GM18867 (cell line): ENCODE results near the gene SPATA46.
"Not testable (repeated sequence)": the region's sequence is repeated elsewhere in the genome, so short reads cannot be mapped to it uniquely, and the experiment has no call there.

Source experiments
- ATAC-seq: cut with Tn5 transposase; IDR thresholded peaks from one replicate; pipeline ENCODE4 v1.9.1; 2021; ENCODE audit warnings: mild to moderate bottlenecking, moderate library complexity; ENCODE audit not compliant: unreplicated experiment

The SPATA46 gene, protein sequence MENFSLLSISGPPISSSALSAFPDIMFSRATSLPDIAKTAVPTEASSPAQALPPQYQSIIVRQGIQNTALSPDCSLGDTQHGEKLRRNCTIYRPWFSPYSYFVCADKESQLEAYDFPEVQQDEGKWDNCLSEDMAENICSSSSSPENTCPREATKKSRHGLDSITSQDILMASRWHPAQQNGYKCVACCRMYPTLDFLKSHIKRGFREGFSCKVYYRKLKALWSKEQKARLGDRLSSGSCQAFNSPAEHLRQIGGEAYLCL

DNA sequence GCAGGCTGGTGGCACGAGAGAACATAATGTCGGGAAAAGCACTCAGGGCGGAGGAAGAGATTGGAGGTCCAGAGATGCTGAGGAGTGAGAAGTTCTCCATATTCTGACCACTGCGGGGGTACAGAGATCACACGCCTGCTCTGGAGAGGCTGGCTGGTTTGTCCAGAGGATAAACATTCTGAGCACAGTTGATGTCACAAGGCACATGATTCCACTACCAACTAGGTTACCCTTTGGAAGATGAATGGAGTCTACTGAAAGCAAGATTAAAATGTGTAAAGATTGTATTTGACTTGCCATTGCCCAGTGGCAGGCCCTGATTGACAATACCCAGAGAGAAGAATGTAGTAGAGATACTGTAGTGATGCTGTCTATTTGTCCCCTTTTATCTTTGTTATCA, at the start of gene SPATA46:
Gene SPATA46 (minus strand): TSS at position 164 of the 400 bp plus-strand sequence. CDS start 64 bp downstream, at position 100.
- ATAC-seq, result no peak

DNA sequence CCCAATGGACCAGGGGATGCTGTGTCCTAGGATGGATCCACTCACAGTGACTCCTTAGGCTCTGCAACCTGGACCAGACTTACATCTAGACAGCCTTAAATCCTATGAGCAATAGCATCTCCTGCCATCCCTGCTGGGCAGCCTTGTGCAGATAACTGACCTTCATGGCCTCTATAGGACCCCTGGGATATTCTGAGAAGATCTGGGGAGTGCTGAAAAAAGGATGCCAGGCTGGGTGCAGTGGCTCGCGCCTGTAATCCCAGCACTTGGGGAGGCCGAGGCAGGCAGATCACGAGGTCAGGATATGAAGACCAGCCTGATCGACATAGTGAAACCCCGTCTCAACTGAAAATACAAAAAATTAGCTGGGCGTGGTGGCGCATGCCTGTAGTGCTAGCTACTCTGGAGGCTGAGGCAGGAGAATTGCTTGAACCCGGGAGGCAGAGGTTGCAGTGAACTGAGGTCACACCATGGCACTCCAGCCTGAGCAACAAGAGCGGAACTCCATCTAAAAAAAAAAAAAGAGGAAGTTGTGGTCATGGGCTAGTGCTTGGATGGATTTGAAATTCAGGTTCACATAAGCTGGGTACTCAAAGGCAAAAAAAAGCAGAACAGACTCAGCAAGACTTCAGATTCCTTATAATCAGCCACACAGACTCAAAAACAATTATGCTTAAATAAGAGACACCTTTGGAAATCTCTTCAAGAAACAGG, 46.2 kb upstream of the SPATA46 start:
- no peak for ATAC-seq

DNA sequence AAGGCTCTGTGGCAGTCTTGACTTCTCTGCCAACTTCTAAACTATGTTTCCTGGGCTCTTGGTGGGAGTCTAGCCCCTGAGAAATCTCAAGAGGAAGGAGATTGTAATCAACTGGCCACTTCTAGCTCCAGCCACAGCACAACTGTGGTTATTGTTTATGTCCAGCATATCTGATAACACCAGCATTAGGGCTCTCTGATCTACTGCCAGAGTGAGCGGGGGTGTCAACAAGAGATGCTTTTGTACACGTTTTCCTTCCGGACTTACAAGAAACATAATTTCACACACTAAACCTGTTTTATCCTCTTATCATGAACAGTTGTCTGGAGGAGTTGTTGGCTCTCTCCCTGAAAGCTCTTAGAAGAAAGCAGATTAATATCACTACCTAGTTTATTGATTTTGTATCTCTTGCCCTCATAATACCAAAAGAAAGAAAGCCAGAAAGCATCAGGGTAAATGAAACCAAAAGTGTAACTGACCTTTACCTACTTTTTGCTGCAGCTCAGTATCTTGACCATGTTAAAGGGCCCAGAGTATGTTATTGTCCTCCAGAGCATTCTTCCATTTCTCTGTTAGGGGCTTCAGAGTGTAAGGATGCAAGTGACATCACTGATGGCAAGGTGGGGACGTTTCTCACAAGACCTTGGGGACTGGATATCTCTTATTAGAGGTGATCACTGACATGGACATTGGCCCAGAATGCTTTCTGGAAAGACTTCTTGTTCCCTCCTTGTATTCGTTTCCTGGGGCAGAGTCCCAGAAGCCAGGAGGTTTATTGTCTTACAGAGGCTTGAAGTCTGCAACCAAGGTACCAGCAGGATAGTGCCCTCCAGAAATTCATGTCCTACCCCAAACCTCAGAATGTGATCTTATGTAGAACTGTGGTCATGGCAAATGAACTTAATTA, 44.9 kb upstream of the SPATA46 start:
- peak; percentile 65 for ATAC-seq

DNA sequence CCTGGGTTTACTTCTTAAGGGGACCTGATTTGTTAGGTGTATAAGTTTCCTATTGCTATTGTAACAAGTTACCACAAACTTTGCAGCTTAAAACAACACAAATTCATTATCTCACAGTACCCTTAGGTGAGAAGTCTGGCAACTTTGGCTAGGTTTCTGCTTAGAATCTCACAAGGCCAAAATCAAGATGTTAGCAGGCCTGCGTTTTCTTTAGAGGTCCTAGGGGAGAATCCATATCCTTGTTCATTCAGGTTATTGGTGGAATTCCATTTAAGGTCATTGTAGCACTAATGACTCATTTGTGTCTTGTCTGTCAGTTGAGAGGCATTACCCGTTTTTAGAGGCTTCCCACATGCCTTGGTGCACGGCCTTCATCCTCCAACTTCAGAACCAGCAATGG, 43.5 kb upstream of the SPATA46 start:
- ATAC-seq, result no peak

DNA sequence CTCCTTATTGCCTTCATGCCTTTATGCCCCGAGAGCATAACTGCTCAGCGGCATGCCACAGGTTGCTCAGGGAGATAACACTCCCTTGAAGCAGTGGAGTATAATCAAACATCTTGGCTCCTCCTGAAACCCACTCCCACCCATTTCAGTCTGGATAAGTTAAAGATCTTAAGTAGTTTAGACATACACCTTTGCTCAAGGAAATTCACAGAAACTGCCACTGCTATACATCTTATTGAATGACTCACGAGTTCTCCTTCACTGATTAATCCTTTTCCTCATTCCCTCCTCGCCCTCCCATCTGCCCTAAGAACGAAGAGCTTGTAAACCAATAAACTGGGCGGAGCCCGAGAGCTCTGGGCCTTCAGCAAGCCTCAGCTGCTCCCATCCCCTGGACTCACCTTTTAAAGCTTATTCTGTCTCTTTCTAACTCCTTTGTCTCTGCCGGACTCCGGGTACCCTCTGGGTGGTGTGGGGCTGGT, 42.8 kb upstream of the SPATA46 start:
- ATAC-seq, result not testable (repeated sequence)

DNA sequence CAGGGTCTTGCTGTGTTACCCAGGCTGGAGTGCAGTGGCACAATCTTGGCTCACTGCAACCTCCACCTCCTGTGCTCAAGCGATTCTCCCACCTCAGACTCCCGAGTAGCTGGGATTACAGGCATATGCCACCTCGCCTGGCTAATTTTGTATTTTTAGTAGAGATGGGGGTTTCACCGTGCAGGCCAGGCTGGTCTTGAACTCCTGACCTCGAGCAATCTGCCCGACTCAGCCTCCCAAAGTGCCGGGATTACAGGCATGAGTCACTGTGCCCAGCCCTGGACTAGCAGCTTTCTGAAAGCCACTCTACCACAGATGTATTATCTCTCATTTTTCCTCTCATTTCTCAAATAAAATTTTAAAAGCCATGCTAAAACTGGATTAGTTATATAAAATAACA, 41.9 kb upstream of the SPATA46 start:
- ATAC-seq, result not testable (repeated sequence)

DNA sequence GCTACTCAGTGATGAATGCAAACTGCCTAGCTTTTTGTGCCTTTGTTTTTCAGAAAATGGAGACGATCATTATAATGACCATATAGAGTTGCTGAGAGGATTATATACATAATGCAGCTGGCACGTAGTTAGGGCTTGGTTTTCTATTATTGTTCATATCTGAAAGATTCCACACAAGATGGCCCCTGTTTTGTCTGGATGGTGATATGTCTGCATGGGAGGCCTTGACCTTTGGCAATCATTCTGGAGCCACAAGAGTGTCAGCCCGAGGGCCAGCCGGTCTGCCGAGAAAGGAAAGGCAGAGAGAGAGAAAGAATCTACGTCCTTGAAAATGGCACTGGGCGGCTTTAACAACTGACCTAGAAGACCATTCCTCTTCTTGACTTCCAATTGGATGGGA, 41.0 kb upstream of the SPATA46 start:
- no peak for ATAC-seq

DNA sequence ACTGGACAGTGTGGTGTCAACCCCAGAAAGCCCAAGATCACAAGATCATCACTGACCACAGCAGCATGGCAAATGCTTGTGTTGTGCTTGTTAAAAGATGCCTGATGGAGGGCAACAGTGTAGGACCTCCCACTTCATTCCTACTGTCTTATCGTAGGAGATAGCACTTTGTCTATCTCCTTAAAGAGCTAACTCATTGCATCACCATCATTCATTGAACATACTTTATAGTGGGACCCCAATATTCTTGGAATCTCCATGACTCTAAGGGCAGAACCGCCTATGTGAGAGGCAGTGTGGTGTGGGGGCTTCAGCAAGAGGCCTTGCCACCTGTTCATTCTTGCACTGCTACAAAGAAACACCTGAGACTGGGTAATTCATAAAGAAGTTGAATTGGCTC, 40.3 kb upstream of the SPATA46 start:
- no peak for ATAC-seq

DNA sequence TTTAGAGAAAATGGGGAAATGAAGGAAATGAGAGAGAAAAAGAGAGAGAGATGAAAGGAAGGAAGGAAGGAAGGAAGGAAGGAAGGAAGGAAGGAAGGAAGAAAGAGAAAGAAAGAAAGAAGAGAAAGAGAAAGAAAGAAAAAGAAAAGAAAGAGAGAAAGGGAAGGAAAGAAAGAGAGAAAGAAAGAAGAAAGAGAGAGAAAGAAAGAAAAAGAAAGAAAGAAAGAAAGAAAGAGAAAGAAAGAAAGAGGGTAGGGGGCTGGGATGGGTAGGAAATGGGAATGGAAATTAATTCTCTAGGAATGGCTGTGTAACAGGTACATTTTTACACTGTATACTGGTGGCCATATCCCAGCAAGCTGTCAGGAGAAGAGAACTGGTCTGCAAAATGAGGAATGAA, 39.6 kb upstream of the SPATA46 start:
- no peak for ATAC-seq

DNA sequence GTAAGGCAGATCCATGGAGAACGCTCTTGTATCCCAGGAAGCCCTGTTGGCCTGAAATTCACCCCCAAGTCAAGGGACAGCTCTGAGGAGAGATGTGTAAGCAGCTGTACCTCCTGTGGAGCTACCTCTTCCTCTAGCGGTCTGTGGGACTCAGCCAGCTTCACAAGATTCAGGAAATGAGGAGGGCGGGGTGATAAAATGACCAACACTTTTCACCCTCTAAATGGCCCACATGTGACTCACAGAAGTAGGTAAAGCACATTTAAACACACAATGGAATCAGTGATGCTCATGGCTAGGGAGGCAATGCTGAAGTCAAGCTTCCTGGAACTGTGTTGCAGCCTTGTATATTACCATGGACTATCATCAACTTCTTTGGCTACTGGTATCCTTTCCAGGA, 35.3 kb upstream of the SPATA46 start, which contains the start of gene SH2D1B:
Gene SH2D1B (minus strand): TSS at position 135 of the 400 bp plus-strand sequence. CDS start 120 bp downstream, at position 15.
- ATAC-seq, result no peak

DNA sequence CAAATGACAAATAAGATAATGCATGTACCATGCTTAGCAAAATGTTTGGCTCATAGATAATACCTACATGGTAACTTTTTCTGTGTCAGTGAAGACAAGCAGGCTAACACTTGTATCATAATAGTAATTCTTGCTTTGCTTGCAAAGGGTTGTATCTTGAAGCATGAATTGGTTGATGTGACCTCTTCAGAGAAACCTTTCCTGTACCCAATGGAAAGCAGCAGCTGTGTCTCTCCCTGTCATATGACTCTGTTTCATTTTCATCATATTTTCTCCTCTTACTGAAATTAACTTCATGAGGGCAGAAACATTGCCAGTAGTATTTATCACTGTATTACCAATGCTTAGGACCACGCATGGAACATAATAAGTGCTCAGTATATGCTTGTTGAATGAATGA, 30.9 kb upstream of the SPATA46 start:
- ATAC-seq, result no peak

DNA sequence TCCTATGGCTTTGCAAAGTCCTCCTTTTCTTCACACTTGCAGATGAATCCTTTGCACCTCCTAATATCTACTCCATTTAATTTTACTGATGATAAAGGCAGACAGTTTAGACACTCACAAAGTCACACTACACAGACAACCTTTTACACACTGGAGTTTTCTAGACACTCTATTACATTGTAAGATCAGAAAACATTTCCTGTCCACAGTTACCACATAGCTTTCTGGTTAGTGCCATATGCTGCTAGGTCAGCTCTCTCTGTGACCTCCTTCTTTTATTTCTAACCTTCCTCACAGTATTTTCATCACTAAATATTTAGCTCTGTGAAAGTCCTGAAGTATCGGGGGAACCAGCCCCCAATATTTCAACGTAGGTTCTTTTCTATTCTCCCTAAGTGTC, 30.2 kb upstream of the SPATA46 start:
- ATAC-seq, result no peak

DNA sequence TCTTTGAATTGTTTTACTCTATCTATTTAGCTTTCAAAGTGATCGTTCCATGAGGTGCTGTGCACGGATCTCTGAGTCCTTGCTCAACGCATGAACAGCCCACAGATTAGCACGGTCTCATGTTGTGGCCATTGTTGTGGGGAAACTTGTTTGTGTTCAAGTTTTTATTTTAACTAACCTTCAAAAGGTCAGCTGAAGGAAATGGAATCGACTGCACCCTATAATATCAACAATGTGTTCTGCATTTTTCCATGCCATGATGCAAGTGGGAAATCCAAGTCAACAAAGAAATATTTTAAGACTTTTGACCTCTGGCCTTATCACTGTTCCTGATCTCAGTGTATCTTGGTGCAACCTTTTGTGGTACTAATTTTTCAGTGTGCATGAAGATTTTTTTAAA, 29.1 kb upstream of the SPATA46 start:
- no peak for ATAC-seq

DNA sequence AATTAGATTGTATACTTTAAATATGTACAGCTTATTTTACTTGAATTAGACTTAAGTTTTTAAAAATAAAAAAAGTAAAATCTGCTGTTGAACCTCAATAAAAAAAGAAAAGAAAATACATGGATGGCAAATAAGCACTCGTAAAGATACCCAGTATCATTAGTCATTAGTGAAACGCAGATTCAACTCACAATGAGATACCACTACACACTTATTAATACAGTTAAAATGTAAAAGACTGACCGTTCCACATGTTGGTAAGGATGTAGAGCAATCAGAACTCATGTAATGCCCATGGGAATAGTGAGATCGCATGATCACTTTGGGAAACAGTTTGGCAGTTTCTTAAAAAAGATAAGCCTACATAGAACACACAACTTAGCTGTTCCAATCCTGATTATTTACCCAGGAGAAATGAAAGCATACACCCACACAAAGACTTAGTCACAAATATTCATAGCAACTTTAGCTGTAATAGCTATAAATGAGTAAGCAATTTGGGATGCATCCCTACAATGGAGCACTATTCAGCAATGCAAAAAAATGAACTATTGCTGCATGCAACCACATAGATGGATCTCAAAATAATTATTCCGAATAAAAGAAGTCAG, 28.0 kb upstream of the SPATA46 start:
- no peak for ATAC-seq

DNA sequence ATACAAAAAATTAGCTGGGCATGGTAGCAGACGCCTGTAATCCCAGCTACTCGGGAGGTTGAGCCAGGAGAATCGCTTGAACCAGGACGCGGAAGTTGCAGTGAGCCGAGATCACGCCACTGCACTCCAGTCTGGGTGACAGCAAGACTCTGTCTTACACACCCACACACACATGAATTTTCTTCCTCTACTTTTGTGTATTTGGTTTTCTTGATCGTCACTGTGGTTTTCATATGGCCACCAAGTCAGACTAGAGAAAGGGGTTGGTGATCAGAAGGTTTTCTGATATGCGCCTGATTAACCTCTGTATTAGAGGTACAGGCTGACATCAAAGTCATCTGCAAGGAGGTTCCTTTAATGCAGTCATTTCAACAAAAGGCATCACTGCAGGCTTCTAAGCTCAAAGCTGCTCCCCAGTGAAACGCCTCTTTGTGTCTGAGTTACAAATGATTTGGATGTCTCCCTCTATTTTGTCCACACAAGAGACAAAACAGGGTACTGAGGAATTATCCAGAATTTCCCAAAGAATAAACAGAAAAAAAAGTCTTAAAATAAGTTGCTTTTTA, 24.2 kb upstream of the SPATA46 start:
- ATAC-seq, result no peak

DNA sequence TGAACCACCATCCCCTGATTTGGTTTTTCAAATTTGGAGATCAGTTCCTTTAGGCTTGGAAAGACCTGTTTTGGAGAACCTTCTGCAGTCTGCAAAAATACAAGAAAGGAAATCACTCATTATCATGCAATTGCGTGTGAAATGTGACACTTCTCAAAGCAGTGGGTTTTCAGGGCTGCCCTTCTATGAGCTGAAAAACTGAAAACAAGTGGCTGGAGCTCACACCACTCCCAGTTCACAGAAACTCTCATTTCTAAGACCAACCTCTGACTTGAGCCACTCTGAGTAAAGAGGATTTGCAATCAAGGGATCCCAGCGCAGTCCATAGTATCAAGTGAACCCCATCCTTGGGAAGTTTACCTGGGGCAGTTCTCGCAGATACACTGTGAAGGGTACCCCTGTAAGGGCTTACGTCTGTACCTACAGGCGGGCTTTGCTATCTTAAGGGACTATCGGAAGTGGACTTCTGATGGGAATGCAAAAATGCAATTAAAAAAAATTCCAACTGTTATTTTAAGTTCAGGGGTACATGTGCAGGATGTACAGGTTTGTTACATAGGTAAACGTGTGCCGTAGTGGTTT, 22.4 kb upstream of the SPATA46 start:
- ATAC-seq, result no peak

DNA sequence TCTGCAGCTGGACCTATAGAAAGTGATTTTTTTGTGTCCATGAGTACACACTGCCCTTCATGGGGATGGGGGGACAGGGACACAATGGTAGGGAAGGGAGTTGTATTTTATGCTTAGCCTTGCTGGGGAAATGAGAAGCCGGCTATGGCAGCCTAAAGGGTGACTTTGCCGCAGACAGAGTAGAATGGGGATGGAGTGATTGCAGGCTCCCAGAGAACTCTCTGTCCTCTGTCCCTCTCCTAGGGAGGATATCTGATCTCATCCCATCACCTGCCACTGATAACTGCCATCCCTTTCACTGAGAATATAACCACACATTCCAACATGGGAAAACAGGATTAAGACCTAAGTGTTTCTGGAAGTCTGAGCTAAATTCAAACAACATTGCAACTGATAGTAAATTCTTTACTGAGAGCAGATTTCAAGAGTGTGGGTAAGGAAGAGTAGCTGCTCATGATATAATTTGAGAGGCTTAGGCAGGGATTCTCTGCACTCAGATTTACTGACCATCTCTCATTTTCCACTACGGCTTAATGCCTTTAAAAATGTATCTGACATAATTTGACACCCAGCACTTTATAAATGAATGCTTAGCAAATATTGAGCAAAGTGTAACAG, 21.4 kb upstream of the SPATA46 start:
- no peak for ATAC-seq

DNA sequence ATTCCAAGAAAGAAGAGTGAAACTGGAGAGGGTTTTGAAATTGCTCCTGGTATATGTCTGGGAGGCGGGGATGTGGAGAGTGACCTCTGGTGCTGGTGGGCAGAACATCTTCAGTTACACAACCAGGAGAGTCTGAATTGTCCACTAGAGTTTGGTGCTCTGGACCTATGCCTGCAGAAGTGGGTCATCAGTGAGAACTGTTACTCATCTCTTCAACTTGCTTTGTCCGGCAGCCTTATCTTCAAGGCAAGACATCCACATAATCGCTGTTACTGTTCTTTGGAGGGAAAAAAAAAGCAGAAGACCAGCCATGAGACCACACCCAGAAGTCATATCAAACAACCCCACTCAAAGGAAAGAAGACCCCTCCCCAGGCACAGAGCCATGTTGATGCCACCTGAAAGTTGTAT, 20.4 kb upstream of the SPATA46 start:
- no peak for ATAC-seq

DNA sequence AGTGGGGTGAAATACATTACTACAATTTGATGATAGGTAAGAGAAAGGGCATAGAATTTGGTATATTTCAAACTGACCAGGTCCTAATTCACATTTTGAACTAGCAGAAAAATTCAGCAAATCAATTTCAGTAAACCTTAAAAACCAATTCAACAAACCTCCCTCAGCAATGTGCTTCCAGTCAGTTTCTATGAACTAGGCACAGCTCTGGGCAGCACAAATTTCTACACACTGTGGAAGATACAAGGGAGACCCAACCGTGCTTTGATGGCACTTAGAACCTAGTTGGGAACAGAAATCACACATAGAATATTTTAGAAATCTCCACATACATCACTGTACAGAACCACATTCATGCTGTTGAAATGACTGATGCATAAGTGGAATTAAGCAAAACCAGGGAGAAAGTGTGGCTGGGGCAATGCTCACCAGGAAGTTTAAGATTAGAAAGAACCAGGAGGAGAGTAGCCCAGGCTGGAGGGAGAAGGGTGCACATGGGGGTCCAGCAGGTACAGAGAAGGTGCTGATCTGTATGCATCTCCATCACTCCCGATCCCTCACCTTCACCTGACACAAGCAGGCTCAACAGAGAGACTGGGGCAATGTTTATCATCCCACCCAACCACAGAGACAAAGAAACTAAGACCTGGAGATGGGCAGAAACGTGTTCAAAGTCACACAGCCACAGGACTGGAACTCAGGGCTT, 19.7 kb upstream of the SPATA46 start:
- ATAC-seq, result no peak
